Testis (tissue), 3 donors: Measurements from ENCODE around the gene C3orf20. TPM values are rescaled to one million over a fixed set of nuclear protein-coding genes. Genes with fewer than 3 reads are reported as not detected.

ENCODE experiments used
- DNase-seq: peaks from one replicate; pipeline ENCODE4 v3.0.0-alpha.2; 2019
- H3K27ac ChIP-seq, 2 donors: fragments of 200-600 bp; sonication (generic); one replicate each; pipeline ENCODE4 v1.5.1; 2019
- H3K27me3 ChIP-seq: fragments of 200-600 bp; sonication (generic); one replicate; pipeline ENCODE4 v1.5.1; 2019
- H3K36me3 ChIP-seq: fragments of 200-600 bp; sonication (generic); one replicate; pipeline ENCODE4 v1.5.1; 2017; ENCODE audit warnings: low read depth; ENCODE audit errors: missing control alignments
- H3K4me1 ChIP-seq: fragments of 200-600 bp; sonication (generic); one replicate; pipeline ENCODE4 v1.5.1; 2019
- H3K4me3 ChIP-seq, 2 donors: fragments of 200-600 bp; sonication (generic); one replicate each; pipeline ENCODE4 v1.5.1; 2017 to 2019
- H3K9me3 ChIP-seq: fragments of 200-600 bp; sonication (generic); one replicate; pipeline ENCODE4 v1.5.1; 2017
- POLR2A ChIP-seq: fragments of 450-650 bp; IDR thresholded peaks from one replicate; pipeline ENCODE4 v1.6.1; 2017; ENCODE audit warnings: antibody characterized with exemption, mild to moderate bottlenecking, moderate library complexity
- WGBS, 2 donors: methylation state at CpG; one replicate each; pipeline ENCODE4 v1.1.5; 2018; 5-methylcytosine and 5-hydroxymethylcytosine counted together
- intact Hi-C: fragments of 100-400 bp; cut with DNase I; formaldehyde crosslinking; loops from one replicate; pipeline ENCODE4 v1.15.1; 2023; ENCODE audit warnings: low total_unique reads
- polyA plus RNA-seq: library from polyadenylated mRNA; stranded (reverse); fragments of 350-450 nt; fragmentation: Illumina TruSeq; extraction: RNeasy Lipid Tissue Mini Kit (QIAGEN cat#74804); gene quantifications from one replicate; pipeline ENCODE4 v1.2.3, GENCODE V29; 2014; ENCODE audit warnings: low read depth, low replicate concordance; ENCODE audit not compliant: insufficient read depth
- total RNA-seq, 2 donors: library from RNA; depleted of rRNA; stranded (reverse); fragments of >200 nt; gene quantifications; one replicate each; pipeline ENCODE4 v1.2.3, GENCODE V29; 2016
- TF ChIP-seq, protein P1 (sequence below), 3 experiments: fragments of 450-650 bp in 2 of 3; fragments of 200-600 bp in 1 of 3; sonication (generic) in 1 of 3; IDR thresholded peaks; one replicate each; pipeline ENCODE4 v1.5.1; 2016 to 2019; ENCODE audit warnings: antibody characterized with exemption in 3 of 3, mild to moderate bottlenecking in 2 of 3, moderate library complexity in 1 of 3

Gene C3orf20
- total and polyA plus RNA-seq, 3 donors from 2014 or later = 3.8 to 16.5 (median 11.0) TPM

DNA sequence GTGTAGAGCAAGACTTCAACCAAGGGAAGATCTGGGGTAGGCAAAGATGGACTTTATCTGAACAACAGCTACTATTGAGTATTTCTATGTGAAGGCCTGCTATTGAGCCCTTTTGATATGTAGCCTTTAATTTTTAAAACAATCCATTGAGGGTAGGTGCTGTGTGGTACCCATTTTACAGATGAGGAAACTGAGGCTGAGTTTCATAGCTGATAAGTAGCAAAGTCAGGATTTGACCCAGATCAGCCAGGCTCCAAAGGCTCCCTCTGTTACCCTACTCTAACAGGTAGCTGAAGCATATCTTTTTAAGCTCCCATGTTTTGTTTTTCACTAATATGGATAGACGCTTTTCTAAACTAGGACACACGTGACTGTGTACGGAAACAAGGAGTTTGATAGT is 141.4 kb downstream of the C3orf20 start:
- H3K4me1 ChIP-seq = no peaks in the 10 kb centered on the region
- no peaks in the 10 kb centered on the region for H3K27me3 ChIP-seq
- no peak overlapping the region for H3K4me3 ChIP-seq
- no peak for TF ChIP-seq POLR2A
- TF ChIP-seq, protein P1, sequence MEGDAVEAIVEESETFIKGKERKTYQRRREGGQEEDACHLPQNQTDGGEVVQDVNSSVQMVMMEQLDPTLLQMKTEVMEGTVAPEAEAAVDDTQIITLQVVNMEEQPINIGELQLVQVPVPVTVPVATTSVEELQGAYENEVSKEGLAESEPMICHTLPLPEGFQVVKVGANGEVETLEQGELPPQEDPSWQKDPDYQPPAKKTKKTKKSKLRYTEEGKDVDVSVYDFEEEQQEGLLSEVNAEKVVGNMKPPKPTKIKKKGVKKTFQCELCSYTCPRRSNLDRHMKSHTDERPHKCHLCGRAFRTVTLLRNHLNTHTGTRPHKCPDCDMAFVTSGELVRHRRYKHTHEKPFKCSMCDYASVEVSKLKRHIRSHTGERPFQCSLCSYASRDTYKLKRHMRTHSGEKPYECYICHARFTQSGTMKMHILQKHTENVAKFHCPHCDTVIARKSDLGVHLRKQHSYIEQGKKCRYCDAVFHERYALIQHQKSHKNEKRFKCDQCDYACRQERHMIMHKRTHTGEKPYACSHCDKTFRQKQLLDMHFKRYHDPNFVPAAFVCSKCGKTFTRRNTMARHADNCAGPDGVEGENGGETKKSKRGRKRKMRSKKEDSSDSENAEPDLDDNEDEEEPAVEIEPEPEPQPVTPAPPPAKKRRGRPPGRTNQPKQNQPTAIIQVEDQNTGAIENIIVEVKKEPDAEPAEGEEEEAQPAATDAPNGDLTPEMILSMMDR (IDR thresholded peaks at IDR 0.05) = no peak
- no peak overlapping the region for H3K27ac ChIP-seq
- intact Hi-C loops = no loop called here
- no peak for DNase-seq
- H3K36me3 ChIP-seq = no peaks in the 10 kb centered on the region
- WGBS, 2 donors = 91 to 99% methylated on average over 3 of the region's 3 CpGs
- H3K9me3 ChIP-seq = no peaks in the 10 kb centered on the region

DNA sequence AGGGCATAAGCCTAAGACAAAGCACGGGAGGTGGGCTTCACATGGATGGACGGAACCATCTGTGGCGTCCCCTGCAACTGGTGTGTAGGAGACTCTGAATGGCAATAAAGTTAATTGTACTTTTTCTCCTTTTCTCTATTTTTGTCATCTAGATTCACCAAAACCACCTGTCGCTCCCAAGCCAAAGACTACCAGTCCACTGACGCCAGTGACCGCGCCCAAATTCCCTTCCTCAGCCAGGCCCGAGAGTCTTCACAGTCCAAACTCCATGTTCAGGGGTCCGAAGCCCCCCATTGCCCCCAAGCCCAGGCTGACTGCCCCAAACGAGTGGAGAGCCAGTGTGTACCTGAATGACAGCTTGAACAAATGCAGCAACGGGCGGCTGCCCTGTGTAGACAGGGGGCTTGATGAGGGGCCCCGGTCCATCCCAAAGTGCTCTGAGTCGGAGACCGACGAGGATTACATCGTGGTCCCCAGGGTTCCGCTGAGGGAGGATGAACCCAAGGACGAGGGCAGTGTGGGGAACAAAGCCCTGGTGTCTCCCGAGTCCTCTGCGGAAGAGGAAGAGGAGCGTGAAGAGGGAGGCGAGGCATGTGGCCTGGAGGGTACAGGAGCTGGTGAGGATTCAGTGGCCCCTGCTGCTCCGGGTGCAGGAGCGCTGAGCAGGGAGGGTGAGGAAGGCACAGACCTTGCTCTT is 144.0 kb downstream of the C3orf20 start, which contains the start of gene FGD5:
Gene FGD5, plus strand, starts transcription at position 159 of the 697 bp plus-strand sequence. Its CDS starts 110 bp downstream, at position 269.
- TF ChIP-seq, protein P1 (IDR thresholded peaks at IDR 0.05) = no peak
- no peak for TF ChIP-seq POLR2A
- Histone ChIP-seq H3K36me3 (no peaks in the 10 kb centered on the region), H3K4me3 (no peak within 1 kb of the TSS), H3K9me3 (no peaks in the 10 kb centered on the region), H3K27ac (no peak within 1 kb of the TSS), H3K4me1 (no peaks in the 10 kb centered on the region), H3K27me3 (no peaks in the 10 kb centered on the region)
- DNase-seq = no peak
- intact Hi-C loops = no loop called here
- WGBS, 2 donors = 91 to 93% methylated on average over 25 of the region's 25 CpGs

DNA sequence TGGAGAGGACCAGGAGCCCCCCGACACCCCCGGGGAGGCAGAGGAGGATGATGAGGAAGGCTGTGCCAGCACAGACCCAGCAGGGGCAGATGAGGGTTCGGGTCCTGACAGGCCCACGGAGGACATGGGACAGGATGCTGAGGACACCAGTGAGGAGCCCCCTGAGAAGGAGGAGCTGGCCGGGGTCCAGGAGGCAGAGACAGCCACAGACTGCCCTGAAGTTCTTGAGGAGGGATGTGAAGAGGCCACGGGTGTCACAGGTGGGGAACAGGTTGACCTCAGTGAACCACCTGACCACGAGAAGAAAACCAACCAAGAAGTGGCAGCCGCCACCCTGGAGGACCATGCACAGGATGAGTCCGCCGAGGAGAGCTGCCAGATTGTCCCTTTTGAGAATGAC is 144.7 kb downstream of the C3orf20 start:
- H3K27ac ChIP-seq = no peak overlapping the region
- H3K27me3 ChIP-seq = no peaks in the 10 kb centered on the region
- no peaks in the 10 kb centered on the region for H3K9me3 ChIP-seq
- H3K4me1 ChIP-seq = no peaks in the 10 kb centered on the region
- no peaks in the 10 kb centered on the region for H3K36me3 ChIP-seq
- WGBS, 2 donors = 91 to 97% methylated on average over 10 of the region's 10 CpGs
- TF ChIP-seq, protein P1 (IDR thresholded peaks at IDR 0.05) = no peak
- TF ChIP-seq POLR2A = no peak
- no peak for DNase-seq
- intact Hi-C loops = no loop called here
- H3K4me3 ChIP-seq = no peak overlapping the region

DNA sequence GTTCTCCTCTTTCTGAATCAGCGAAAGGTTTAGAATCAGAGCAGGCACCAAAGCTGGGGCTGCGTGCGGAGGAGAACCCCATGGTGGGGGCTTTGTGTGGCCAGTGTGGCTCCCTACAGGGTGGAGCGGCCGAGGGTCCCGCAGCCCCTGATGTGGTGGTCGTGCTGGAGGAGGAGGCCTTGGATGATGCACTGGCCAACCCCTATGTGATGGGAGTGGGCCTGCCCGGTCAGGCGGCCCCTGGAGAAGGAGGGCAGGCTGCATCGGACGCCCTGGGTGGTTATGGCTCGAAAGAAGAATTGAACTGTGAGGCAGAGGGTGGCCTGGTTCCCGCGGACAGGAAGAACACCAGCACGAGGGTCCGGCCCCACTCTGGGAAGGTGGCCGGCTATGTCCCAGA is 145.2 kb downstream of the C3orf20 start:
- no peak overlapping the region for H3K27ac ChIP-seq
- intact Hi-C loops = no loop called here
- no peak for DNase-seq
- no peaks in the 10 kb centered on the region for H3K4me1 ChIP-seq
- TF ChIP-seq POLR2A = no peak
- TF ChIP-seq, protein P1 (IDR thresholded peaks at IDR 0.05) = no peak
- WGBS, 2 donors = 96 to 99% methylated on average over 11 to 17 of the region's 17 CpGs
- H3K27me3 ChIP-seq = no peaks in the 10 kb centered on the region
- no peak overlapping the region for H3K4me3 ChIP-seq
- no peaks in the 10 kb centered on the region for H3K36me3 ChIP-seq
- no peaks in the 10 kb centered on the region for H3K9me3 ChIP-seq

DNA sequence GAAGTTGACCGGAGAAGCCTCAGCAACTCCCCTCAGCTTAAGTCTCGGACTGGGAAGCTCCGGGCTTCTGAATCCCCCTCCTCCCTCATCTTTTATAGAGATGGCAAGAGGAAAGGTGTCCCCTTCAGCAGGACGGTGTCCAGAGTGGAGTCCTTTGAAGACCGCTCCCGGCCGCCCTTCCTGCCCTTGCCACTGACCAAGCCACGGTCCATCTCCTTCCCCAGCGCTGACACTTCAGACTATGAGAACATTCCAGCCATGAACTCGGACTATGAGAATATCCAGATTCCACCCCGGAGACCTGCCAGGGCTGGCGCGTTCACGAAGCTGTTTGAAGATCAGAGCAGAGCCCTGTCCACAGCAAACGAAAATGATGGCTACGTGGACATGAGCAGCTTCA is 146.2 kb downstream of the C3orf20 start:
- Histone ChIP-seq H3K27ac (no peak overlapping the region), H3K27me3 (no peaks in the 10 kb centered on the region), H3K4me3 (no peak overlapping the region), H3K36me3 (no peaks in the 10 kb centered on the region), H3K4me1 (no peaks in the 10 kb centered on the region), H3K9me3 (no peaks in the 10 kb centered on the region)
- intact Hi-C loops = no loop called here
- DNase-seq = no peak
- 95 to 97% methylated on average over 16 of the region's 16 CpGs for WGBS, 2 donors
- TF ChIP-seq, protein P1 (IDR thresholded peaks at IDR 0.05) = no peak
- no peak for TF ChIP-seq POLR2A
